Keratinocyte (primary cell): ENCODE measurements around the gene CSH2.

Experiments used
- EZH2 ChIP-seq: IDR thresholded peaks from one replicate; pipeline ENCODE4 v1.6.1; 2012; ENCODE audit warnings: inconsistent platforms, mild to moderate bottlenecking, low read length, moderate library complexity
- TF ChIP-seq, protein P1 (sequence below), 3 experiments: IDR thresholded peaks in 1 of 3; conservative IDR thresholded peaks in 1 of 3; optimal IDR thresholded peaks in 1 of 3; 2 replicates in 2 of 3; 3 replicates in 1 of 3; pipeline versions ENCODE3 to v1.5.1; 2011; ENCODE audit warnings: low read length in 3 of 3, mild to moderate bottlenecking in 3 of 3, moderate library complexity in 2 of 3, control low read depth in 1 of 3, inconsistent platforms in 1 of 3; ENCODE audit not compliant: insufficient read depth in 2 of 3; ENCODE audit errors: extremely low read depth in 1 of 3

- TF ChIP-seq, protein P1, sequence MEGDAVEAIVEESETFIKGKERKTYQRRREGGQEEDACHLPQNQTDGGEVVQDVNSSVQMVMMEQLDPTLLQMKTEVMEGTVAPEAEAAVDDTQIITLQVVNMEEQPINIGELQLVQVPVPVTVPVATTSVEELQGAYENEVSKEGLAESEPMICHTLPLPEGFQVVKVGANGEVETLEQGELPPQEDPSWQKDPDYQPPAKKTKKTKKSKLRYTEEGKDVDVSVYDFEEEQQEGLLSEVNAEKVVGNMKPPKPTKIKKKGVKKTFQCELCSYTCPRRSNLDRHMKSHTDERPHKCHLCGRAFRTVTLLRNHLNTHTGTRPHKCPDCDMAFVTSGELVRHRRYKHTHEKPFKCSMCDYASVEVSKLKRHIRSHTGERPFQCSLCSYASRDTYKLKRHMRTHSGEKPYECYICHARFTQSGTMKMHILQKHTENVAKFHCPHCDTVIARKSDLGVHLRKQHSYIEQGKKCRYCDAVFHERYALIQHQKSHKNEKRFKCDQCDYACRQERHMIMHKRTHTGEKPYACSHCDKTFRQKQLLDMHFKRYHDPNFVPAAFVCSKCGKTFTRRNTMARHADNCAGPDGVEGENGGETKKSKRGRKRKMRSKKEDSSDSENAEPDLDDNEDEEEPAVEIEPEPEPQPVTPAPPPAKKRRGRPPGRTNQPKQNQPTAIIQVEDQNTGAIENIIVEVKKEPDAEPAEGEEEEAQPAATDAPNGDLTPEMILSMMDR (optimal IDR thresholded peaks at IDR 0.05 in 1 of 3, IDR thresholded peaks at IDR 0.05 in 1 of 3, conservative IDR thresholded peaks at IDR 0.05 in 1 of 3; ENCODE audit: extremely low read depth in 1 of 3, insufficient read depth in 2 of 3, low read length in 3 of 3), result no peak
- TF ChIP-seq EZH2, result no peak
Observed at GRCh38 chr17:63828936-63829335, 44.5 kb downstream of the CSH2 start.
